ENCODE results near the gene DSCAML1.

DSCAML1 gene

GRCh38 chr11:117687776-117688175 is 109.2 kb downstream of the DSCAML1 start:
- DNase-seq = no peak

GRCh38 chr11:117686711-117687110 is 110.3 kb downstream of the DSCAML1 start:
- no peak for DNase-seq

GRCh38 chr11:117685566-117685965 is 111.5 kb downstream of the DSCAML1 start:
- no peak for DNase-seq

GRCh38 chr11:117684731-117685130 is 112.3 kb downstream of the DSCAML1 start:
- DNase-seq = no peak

- no peak for DNase-seq
These were observed 112.9 kb downstream of the DSCAML1 start for GRCh38 chr11:117684111-117684510.

- no peak for DNase-seq
These were observed 115.6 kb downstream of the DSCAML1 start for GRCh38 chr11:117681438-117681837.

- DNase-seq = no peak
These were observed 117.6 kb downstream of the DSCAML1 start for GRCh38 chr11:117679461-117679860.

GRCh38 chr11:117678658-117679406 is 118.2 kb downstream of the DSCAML1 start:
- DNase-seq = no peak

GRCh38 chr11:117677729-117678310 is 119.2 kb downstream of the DSCAML1 start:
- no peak for DNase-seq

GRCh38 chr11:117676501-117676900 is 120.5 kb downstream of the DSCAML1 start:
- no peak for DNase-seq

- no peak for DNase-seq
These were observed 123.4 kb downstream of the DSCAML1 start for GRCh38 chr11:117673602-117674001.

- DNase-seq = no peak
These were observed 125.6 kb downstream of the DSCAML1 start for GRCh38 chr11:117671370-117671769.

GRCh38 chr11:117670924-117671323 is 126.1 kb downstream of the DSCAML1 start:
- DNase-seq = no peak

- DNase-seq = no peak
These were observed 126.6 kb downstream of the DSCAML1 start for GRCh38 chr11:117670443-117670842.

GRCh38 chr11:117669616-117670015 is 127.4 kb downstream of the DSCAML1 start:
- DNase-seq = no peak

GRCh38 chr11:117669062-117669461 is 128.0 kb downstream of the DSCAML1 start:
- DNase-seq = no peak

GRCh38 chr11:117668321-117668751 is 128.7 kb downstream of the DSCAML1 start:
- no peak for DNase-seq

- DNase-seq = no peak
These were observed 132.1 kb downstream of the DSCAML1 start for GRCh38 chr11:117664897-117665296.

GRCh38 chr11:117663821-117664220 is 133.2 kb downstream of the DSCAML1 start:
- no peak for DNase-seq

- no peak for DNase-seq
These were observed 133.6 kb downstream of the DSCAML1 start for GRCh38 chr11:117663414-117663813.

- DNase-seq = no peak
These were observed 134.2 kb downstream of the DSCAML1 start for GRCh38 chr11:117662671-117663269.

- no peak for DNase-seq
These were observed 134.8 kb downstream of the DSCAML1 start for GRCh38 chr11:117662255-117662654.

GRCh38 chr11:117658809-117659208 is 138.2 kb downstream of the DSCAML1 start:
- DNase-seq = no peak

GRCh38 chr11:117657794-117658193 is 139.2 kb downstream of the DSCAML1 start:
- no peak for DNase-seq

Data from stimulated activated CD4-positive, alpha-beta T cell treated with anti-CD3 and anti-CD28 coated beads, Interleukin-15, amount 100 ng/mL, for 24 hours (primary cell).